ENCODE data around the gene COL21A1. TPM values are rescaled to one million over a fixed set of nuclear protein-coding genes. Genes with fewer than 3 reads are reported as not detected.

COL21A1 gene
- total RNA-seq, 1 donor from 2014 or later = 1.9 TPM

DNA sequence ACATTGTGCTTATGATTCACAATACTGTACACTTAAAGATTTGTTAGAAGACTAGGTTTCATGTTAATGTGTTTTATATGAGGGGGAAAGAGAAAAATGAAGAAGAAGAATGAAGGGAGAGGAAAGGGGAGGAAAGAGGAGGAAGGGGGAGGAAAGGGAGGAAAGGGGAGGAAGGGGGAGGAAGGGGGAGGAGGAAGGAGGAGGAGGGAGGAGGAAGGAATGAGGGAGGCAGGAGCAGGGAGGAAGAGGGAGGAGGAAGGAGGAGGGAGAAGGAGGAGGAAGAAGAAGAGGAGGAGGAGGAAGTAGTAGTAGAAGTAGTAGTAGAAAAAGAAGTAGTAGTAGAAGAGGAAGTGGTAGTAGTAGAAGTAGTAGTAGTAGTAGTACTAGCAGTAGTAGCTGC lies 70.6 kb downstream of the COL21A1 start:
- no peak for DNase-seq

DNA sequence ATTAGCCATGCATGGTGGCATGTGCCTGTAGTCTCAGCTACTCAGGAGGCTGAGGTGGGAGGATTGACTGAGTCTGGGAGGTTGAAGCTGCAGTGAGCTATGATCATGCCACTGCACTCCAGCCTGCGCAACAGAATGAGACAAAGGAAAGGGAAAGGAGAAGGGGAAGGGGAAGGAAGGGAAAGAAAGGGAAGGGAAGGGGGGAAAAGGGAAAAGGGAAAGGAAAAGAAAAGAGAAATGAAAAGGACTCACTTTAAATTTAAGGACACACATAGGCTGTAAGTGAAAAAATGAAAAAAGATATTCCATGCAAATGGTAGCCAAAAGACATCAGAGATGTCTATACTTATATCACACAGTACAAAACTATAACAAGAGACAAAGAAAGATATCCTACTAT lies 74.2 kb downstream of the COL21A1 start:
- no peak for DNase-seq

- no peak for DNase-seq
Measured at GRCh38 chr6:56172144-56172543, 75.2 kb downstream of the COL21A1 start.

- no peak for DNase-seq
Measured at GRCh38 chr6:56169366-56169765, 78.0 kb downstream of the COL21A1 start.

DNA sequence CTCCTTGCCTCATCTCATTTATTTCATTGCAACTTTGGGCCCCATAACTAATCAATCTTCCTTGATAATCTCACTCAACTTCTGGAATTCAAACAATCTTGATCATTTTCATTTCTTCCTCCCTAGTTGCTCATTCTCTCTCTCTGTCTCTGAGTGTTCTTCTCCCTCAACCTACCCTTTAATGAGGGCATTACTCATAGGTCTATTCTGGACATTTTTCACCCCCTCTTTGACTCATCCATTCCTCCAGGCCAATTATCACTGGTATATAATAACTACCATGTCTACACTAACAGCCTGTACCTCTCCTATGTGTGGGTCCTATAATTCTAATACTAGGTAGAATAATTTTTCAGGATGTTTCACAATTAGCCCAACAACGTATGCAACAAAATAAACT lies 78.8 kb downstream of the COL21A1 start:
- no peak for DNase-seq

DNA sequence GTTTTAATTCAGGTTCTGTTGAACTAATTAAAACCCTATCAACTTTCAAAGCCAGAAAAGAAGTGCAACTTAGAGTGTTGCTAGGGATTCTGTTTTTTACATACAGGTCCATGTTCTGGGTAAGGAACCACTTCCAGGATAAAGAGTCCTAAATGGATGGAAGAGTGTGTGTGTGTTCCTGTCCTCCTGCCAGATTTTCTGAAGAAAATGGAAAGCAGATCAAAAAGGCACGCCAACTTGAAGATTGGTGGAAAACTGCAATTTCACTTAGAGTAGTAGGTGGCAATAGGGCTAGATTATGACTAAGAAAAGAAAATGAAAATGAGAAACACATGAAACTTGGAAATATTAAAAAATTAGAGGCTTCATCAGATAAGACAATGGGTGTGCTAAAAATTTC lies 85.3 kb downstream of the COL21A1 start:
- no peak for DNase-seq

DNA sequence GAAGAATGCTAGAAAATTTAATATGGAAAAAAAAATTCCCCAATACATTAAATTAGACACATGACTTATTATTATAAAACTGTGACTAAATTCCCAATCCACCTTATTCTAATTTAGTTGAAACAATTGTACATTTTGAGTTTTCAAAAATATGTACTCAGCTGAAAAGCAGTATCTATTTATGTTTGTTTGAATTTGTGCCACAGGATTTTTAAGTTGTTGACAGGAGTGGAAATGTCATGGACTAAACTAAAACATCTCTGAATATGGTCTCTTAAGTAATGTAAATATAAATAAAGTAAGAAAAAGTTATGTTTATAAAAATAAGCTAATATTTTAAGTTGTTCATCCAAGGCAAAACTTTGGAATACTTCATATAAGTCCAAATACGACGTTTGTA lies 86.9 kb downstream of the COL21A1 start:
- DNase-seq = no peak

GRCh38 chr6:56158571-56158970 lies 88.8 kb downstream of the COL21A1 start:
- DNase-seq = no peak

GRCh38 chr6:56156643-56157042 lies 90.7 kb downstream of the COL21A1 start:
- DNase-seq = no peak

DNA sequence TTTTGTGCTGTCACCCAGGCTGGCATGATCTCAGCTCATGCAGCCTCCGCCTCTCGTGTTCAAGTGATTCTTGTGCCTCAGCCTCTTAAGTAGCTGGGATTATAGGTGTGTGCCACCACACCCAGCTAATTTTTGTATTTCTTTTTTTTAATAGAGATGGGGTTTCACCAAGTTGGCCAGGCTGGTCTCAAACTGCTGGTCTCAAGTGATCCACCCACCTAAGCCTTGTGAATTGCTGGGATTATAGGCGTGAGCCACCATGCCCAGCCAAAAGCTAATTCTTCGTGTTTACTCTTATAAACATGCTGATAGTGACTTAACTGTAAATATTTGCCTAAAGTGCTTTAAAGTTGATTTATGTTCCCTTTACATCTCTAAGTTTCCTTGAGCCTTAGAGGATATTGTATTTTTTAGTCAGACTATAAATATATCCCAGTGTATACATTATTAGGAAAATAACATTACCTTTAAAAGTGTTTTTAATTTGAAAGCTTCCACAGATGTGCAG lies 91.7 kb downstream of the COL21A1 start:
- no peak for DNase-seq

DNA sequence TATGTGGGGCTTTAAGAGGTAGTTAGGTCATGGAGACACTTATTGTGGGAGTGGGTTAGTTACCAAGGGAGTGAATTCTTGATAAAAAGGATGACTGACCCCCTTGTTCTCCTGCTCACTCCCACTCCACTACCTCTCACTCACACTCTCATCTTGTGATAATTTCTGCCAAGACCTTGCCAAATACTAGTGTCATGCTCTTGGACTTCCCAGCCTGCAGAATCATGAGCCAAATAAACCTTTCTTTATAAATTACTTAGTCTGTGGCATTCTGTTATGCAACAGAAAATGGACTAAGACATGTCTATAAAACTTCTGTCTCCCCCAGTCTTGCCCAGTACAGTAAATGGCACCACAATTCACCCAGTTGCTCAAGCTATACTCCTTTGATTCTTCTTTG lies 93.3 kb downstream of the COL21A1 start:
- no peak for DNase-seq

GRCh38 chr6:56152611-56153010 lies 94.8 kb downstream of the COL21A1 start:
- no peak for DNase-seq

DNA sequence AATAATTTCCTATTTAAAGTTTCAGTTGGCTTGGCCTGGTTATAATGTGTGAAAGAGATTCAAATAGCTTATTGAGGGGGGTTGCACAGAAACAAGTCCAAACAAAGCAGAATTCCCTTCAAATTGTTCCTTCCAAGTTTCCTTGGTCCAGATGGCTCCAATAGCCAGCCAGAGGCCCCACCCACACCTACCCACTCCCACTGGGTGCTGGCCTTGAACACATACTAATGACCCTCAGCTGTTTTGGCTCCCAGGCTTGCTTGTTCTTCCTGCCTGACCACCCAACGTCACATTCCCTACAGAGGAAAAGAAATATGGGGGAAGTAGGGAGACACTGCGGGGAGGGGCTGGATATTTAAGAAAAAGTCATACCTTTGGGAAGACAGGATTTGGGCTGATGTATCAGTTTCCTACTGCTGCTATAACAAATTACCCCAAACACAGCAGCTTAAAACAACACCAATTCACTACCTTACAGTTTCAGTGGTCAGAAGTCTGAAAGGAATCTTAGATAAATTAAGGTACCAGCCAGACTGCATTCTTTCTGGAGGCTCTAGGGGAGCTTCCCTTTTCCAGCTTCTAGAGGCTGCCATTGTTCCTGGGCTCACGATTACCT lies 95.7 kb downstream of the COL21A1 start:
- DNase-seq = no peak

DNA sequence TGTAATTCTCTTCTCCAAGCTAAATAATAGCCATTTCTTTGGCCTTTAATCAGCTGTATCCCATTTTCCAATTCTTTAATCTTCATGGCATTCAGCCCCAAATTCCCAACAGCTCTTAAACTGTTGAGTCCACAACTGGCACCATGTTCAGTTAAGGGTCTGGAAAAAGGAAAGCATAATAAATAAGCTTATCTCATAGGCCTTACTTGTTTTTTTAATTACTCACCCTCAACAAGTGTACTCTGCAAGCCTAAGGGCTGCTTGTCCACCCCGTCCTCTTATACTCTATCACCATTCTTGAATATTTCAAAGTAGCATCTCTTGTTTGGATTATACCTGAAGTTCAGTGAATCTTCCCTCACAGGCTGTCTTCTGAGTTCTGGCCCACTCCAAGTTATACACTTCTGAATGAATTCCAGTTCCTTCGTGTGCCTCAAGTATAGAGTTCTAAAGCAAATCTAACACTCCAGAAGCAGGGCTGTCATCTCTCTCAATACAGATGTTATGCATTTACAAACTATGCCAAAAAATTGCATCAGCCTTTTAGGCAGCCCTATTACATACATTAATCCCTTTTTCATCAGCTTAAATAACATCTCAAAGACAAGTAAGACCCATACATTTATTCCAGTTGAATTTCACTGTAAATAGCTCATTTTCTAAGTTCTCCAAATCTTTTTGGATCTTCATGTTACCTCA lies 98.7 kb downstream of the COL21A1 start:
- no peak for DNase-seq

DNA sequence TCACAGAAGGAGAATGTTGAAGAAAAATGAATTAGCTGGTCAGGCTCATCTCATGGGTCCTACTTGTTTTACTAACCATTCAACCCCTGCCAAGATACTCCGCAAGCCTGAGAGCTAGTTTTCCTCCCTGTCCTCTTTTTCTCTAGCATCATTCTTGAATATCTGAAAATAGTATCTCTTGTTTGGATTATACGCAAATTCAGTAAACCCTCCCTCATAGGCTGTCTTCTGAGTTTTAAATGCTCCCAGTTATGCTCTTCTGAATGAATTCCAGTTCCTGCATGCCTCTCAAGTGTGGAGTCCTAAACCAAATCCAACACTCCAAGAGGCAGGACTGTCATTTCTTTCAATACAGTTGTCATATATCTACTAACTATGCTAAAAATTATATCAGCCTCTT lies 99.6 kb downstream of the COL21A1 start:
- no peak for DNase-seq

- DNase-seq = no peak
Measured at GRCh38 chr6:56146086-56146485, 101.3 kb downstream of the COL21A1 start.

DNA sequence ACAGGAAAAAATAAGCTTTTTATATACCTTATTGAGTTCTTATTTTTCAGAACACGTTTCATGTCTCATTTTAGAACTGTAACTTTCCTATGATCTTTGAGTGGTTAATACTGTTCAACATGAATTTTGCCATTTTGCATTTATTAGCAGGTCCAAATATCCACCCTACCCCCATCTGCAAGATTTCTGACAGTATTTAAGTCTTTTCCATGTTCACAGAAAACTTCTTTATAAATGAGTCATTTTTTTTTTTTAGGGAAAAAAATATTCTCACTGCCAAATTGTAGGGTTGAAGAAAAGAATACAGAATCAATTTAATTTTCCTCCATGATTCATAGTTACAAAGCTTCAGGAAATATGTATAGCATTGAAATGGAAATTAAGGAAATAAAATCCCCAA lies 101.8 kb downstream of the COL21A1 start:
- no peak for DNase-seq

DNA sequence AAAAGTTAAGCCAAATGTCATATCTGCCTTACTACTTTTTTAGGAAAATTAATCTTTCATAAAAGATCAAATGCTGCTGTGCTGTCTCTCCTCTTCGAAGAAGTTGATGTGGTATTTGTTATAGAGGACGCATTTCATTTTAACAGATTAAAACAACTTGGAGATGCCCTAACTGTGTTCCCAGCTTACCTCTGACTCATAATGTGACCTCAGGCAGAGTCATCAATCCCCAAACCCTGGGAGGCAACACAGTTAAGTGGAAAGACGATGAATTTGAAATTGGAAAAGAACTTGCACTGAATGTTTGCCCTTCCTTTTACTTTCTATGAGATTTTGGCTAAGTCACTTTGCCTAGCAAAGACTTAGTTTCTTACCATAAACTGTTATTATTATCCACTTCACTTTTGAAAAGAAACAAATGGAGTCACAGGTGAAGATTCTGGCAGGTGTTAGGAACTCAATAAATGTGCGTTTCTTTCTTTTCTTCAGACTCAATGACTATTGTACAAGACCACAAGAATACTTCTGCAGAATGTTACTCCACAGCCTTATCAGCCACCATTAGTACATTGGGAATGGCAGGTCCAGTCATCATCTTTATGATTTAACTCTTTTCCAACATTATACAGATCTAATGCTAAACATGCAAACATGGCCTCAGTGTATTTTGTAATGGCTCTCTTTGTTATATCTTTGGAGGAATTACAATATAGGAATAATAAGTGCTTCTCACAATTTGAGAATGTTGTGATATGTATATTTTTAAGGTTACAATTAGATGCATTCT lies 102.6 kb downstream of the COL21A1 start:
- DNase-seq = no peak

DNA sequence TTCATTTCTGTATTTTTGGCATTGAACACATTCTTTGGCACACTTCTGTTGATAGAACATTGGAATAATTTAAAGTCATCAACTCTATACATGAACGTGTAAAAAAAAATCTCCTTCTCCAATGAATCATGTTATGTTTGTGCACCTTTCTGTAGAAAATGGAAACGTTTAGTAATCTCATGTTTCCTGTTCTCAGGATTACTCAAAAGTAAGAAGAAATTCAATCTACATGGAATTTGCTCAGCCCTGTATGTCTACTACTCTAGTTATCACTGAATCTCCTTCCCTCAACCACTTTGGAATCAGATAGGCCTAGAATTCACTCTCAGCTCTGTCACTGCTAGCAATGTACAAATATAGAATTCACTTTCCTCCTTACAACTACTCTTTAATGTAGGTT lies 103.6 kb downstream of the COL21A1 start:
- no peak for DNase-seq

DNA sequence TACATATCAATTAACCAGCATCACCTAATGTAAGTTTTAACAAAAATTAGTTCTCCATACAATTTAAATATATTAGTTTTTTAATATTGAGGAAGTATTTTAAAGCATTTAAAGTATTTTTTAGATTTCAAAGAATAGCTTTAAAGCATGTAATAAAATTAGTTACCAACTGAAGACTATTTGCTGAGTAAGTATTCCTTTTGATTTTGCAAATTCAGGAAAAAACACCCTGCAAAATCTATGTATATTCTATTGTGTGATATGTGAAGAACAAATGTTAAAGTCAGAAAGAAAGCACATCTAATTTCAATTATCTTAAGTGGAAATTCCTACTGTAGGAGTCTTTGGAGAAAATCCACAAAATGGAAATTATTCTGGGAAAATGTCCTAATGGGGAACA lies 107.3 kb downstream of the COL21A1 start:
- DNase-seq = no peak

- no peak for DNase-seq
Measured at GRCh38 chr6:56115715-56116114, 131.7 kb downstream of the COL21A1 start.

- DNase-seq = no peak
Measured at GRCh38 chr6:56109149-56109548, 138.2 kb downstream of the COL21A1 start.

DNA sequence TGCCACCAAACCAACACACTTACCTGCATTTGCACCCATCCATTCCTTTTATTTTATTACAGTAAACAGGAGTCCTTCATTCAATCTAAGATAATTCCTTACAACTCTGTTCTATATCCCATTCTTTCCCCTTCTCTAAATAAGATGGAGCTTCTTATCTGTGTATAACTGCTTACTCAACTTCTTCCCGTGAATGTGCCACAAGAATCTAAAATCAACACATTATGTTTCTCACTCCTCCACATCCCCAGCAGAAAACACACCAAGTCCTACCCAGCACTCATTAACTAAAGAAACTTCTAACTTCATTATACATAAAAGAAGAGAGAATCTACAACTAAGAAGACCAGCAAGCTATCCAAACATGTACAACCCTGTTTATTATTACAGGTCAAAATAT lies 141.1 kb downstream of the COL21A1 start:
- no peak for DNase-seq

GRCh38 chr6:56104591-56104990 lies 142.8 kb downstream of the COL21A1 start:
- no peak for DNase-seq

All from occipital lobe (tissue), 2 donors.